K562 (cell line): ENCODE results near the gene DPRX. TPM values are rescaled to one million over a fixed set of nuclear protein-coding genes. Genes with fewer than 3 reads are reported as not detected.
A peak's percentile ranks its signal among the peaks of the same experiment; 100 is the strongest.

Source experiments
- ATAC-seq: fragments of 200-7000 bp; cut with Tn5 transposase; 3 replicates; pipeline ENCODE4 v1.9.1; 2020; ENCODE audit warnings: moderate library complexity
- BruUV-seq: library from RNA; stranded (reverse); fragments of 400-500 nt; replicated peaks from 2 replicates; lab custom pipeline; 2021; lab: Mats Ljungman, UMichigan
- CTCF ChIA-PET: fragments of 300-600 bp; formaldehyde crosslinking; extraction: SDS; loops from one replicate; lab custom pipeline; 2021; ENCODE audit warnings: low intra/inter-chr PET ratio; lab: Yijun Ruan, JAX
- POLR2A ChIA-PET: fragments of 300-600, 350-650 bp; sonication (Branson Sonifier 250); formaldehyde crosslinking; extraction: SDS; loops from one replicate; lab custom pipeline; 2021; ENCODE audit warnings: antibody characterized with exemption, inconsistent platforms; lab: Yijun Ruan, JAX
- DNase-seq, 4 experiments: peaks; one replicate each; pipeline versions ENCODE4 v3.0.0 to v3.0.0-alpha.2; 2011 to 2018; ENCODE audit warnings: low spot score in 3 of 4, mixed read lengths in 3 of 4; ENCODE audit errors: extremely low read depth in 1 of 4
- FAIRE-seq: peaks from 2 replicates; lab custom pipeline; 2011; peaks lifted over from hg19 to GRCh38; lab: Jason Lieb, UNC
- H2AFZ ChIP-seq: 2 replicates; pipeline ENCODE4 v1.6.0; 2011; ENCODE audit warnings: low read depth, low read length, control low read depth, inconsistent platforms
- H3K27ac ChIP-seq: fragments of 200-600 bp; 3 replicates; pipeline ENCODE4 v1.8.0; 2011; ENCODE audit warnings: low read depth, mild to moderate bottlenecking, control low read depth, inconsistent platforms, low read length, moderate library complexity, mixed read lengths; ENCODE audit errors: extremely low read depth
- H3K27me3 ChIP-seq, 2 experiments: fragments of 300-600 bp in 1 of 2; 2 replicates in 1 of 2; 3 replicates in 1 of 2; pipeline versions ENCODE4 v1.6.0 to v1.8.0; 2011; ENCODE audit warnings: inconsistent platforms in 2 of 2, low read length in 2 of 2, mild to moderate bottlenecking in 1 of 2, mixed read lengths in 1 of 2, moderate library complexity in 1 of 2; ENCODE audit not compliant: control insufficient read depth in 2 of 2, insufficient read depth in 2 of 2
- H3K36me3 ChIP-seq: fragments of 300-600 bp; 3 replicates; pipeline ENCODE4 v1.8.0; 2011; ENCODE audit warnings: mild to moderate bottlenecking, low read length, inconsistent platforms; ENCODE audit not compliant: control insufficient read depth, insufficient read depth
- H3K4me1 ChIP-seq, 2 experiments: fragments of 200-600 bp in 1 of 2; replicated peaks in 1 of 2; 2 replicates in 1 of 2; 3 replicates in 1 of 2; pipeline versions ENCODE4 v1.5.1 to v1.8.0; 2011; ENCODE audit warnings: inconsistent platforms in 2 of 2, low read length in 2 of 2, mild to moderate bottlenecking in 1 of 2, mixed read lengths in 1 of 2, moderate library complexity in 1 of 2; ENCODE audit not compliant: control insufficient read depth in 2 of 2, insufficient read depth in 2 of 2
- H3K4me2 ChIP-seq: 2 replicates; pipeline ENCODE4 v1.6.1; 2011; ENCODE audit warnings: low read length, control low read depth, inconsistent platforms, mixed read lengths; ENCODE audit not compliant: insufficient read depth
- H3K4me3 ChIP-seq: fragments of 200-600 bp; sonication (generic), shearing (Covaris generic); 2 replicates; pipeline ENCODE4 v1.5.1; 2016; ENCODE audit warnings: control low read depth, inconsistent platforms
- H3K79me2 ChIP-seq: fragments of 200-600 bp; 3 replicates; pipeline ENCODE4 v1.8.0; 2011; ENCODE audit warnings: low read length, inconsistent platforms; ENCODE audit not compliant: control insufficient read depth, insufficient read depth
- H3K9ac ChIP-seq, 2 experiments: 2 replicates each; pipeline versions ENCODE4 v1.6.0 to v1.6.1; 2011; ENCODE audit warnings: low read depth in 2 of 2, low read length in 2 of 2, control low read depth in 1 of 2, inconsistent platforms in 1 of 2, mild to moderate bottlenecking in 1 of 2, mixed read lengths in 1 of 2; ENCODE audit not compliant: insufficient read depth in 1 of 2
- H3K9me1 ChIP-seq: one replicate; pipeline ENCODE4 v1.6.0; 2011; ENCODE audit warnings: inconsistent platforms, mild to moderate bottlenecking, low read length, moderate library complexity; ENCODE audit not compliant: control insufficient read depth, insufficient read depth
- H3K9me3 ChIP-seq: replicated peaks from 2 replicates; pipeline ENCODE4 v1.5.1; 2011; ENCODE audit warnings: low read depth, low read length, inconsistent platforms; ENCODE audit not compliant: control insufficient read depth, insufficient read depth
- H4K20me1 ChIP-seq: replicated peaks from 2 replicates; pipeline ENCODE4 v1.6.1; 2011; ENCODE audit warnings: low read length, inconsistent platforms, mixed read lengths; ENCODE audit not compliant: control insufficient read depth, insufficient read depth
- CBX8 ChIP-seq: fragments of 200-600 bp; sonication (generic); IDR thresholded peaks from 2 replicates; pipeline ENCODE4 v1.6.1; 2012; ENCODE audit warnings: borderline replicate concordance, mixed run types, low read depth, mild to moderate bottlenecking, moderate library complexity, mixed read lengths, low read length, control low read depth, inconsistent platforms; ENCODE audit not compliant: poor library complexity, severe bottlenecking; ENCODE audit errors: extremely low read depth
- DPF2 ChIP-seq: fragments of 450-650 bp; IDR thresholded peaks from 2 replicates; pipeline ENCODE4 v1.6.1; 2016
- E2F3 ChIP-seq: fragments of 250-450 bp; sonication (Bioruptor Pico); IDR thresholded peaks from 2 replicates; pipeline ENCODE4 v1.4.0; 2020; ENCODE audit warnings: mild to moderate bottlenecking
- KDM2B ChIP-seq: fragments of 250-450 bp; sonication (Bioruptor Pico); IDR thresholded peaks from 2 replicates; pipeline ENCODE4 v1.8.0; 2021; ENCODE audit warnings: mild to moderate bottlenecking, moderate library complexity
- PML ChIP-seq: IDR thresholded peaks from 2 replicates; pipeline ENCODE4 v1.6.1; 2012; ENCODE audit warnings: low read length, inconsistent platforms
- RBM34 ChIP-seq: fragments of 200-400 bp; formaldehyde crosslinking; IDR thresholded peaks from 2 replicates; pipeline ENCODE4 v1.6.1; 2018; ENCODE audit warnings: low read length, borderline replicate concordance; ENCODE audit not compliant: insufficient read depth
- RFX7 ChIP-seq: fragments of 250-450 bp; sonication (Bioruptor Pico); IDR thresholded peaks from 2 replicates; pipeline ENCODE4 v1.5.1; 2021; ENCODE audit warnings: mild to moderate bottlenecking
- SIN3B ChIP-seq: fragments of 450-650 bp; IDR thresholded peaks from 2 replicates; pipeline ENCODE4 v1.6.1; 2017; ENCODE audit warnings: low read depth, mild to moderate bottlenecking, moderate library complexity
- SIX5 ChIP-seq, 2 experiments: IDR thresholded peaks; 2 replicates each; pipeline ENCODE4 v1.6.1; 2011; ENCODE audit warnings: low read length in 2 of 2, borderline replicate concordance in 1 of 2, low read depth in 1 of 2, mild to moderate bottlenecking in 1 of 2, moderate library complexity in 1 of 2; ENCODE audit not compliant: insufficient read depth in 1 of 2
- TCF7L2 ChIP-seq: fragments of 150-350 bp; IDR thresholded peaks from 2 replicates; pipeline ENCODE4 v1.6.1; 2016; ENCODE audit warnings: low read depth, mild to moderate bottlenecking, low read length, moderate library complexity
- XRCC3 ChIP-seq: fragments of 450-650 bp; IDR thresholded peaks from 2 replicates; pipeline ENCODE4 v1.6.1; 2017; ENCODE audit warnings: mild to moderate bottlenecking, moderate library complexity
- ZNF263 ChIP-seq: sonication (generic); formaldehyde crosslinking; IDR thresholded peaks from 2 replicates; pipeline ENCODE4 v1.8.0; 2022; ENCODE audit warnings: mild to moderate bottlenecking, missing genetic modification reagents, borderline replicate concordance
- ZNF41 ChIP-seq: fragments of 250-450 bp; sonication (Bioruptor Pico); conservative IDR thresholded peaks from 2 replicates; pipeline ENCODE4 v1.4.0; 2020; ENCODE audit warnings: mild to moderate bottlenecking
- ZNF586 ChIP-seq: fragments of 450-650 bp; formaldehyde crosslinking; conservative IDR thresholded peaks from 2 replicates; pipeline ENCODE4 v1.4.0; 2020; ENCODE audit warnings: mild to moderate bottlenecking, moderate library complexity
- ZSCAN32 ChIP-seq: fragments of 450-650 bp; formaldehyde crosslinking; IDR thresholded peaks from 2 replicates; pipeline ENCODE4 v1.4.0; 2020; ENCODE audit warnings: mild to moderate bottlenecking, moderate library complexity
- WGBS: fragments of 100-300 bp; shearing (Covaris generic); methylation state at CpG from one replicate; pipeline ENCODE4 v1.1.6; 2016; ENCODE audit warnings: low coverage, mixed read lengths; ENCODE audit not compliant: insufficient coverage; ENCODE audit errors: missing lambda C conversion rate; 5-methylcytosine and 5-hydroxymethylcytosine counted together
- in situ Hi-C: fragments of 300-500 bp; cut with MboI; formaldehyde crosslinking; loops from 4 replicates; pipeline ENCODE4 v1.15.0; 2018; ENCODE audit warnings: inconsistent platforms, mixed read lengths
- intact Hi-C: fragments of 100-400 bp; cut with micrococcal nuclease; formaldehyde crosslinking; loops from 2 replicates; pipeline ENCODE4 v1.14.2; 2022
- polyA plus RNA-seq, 8 experiments: library from polyadenylated mRNA; depleted of rRNA in 4 of 8; stranded (reverse) in 5 of 8; unstranded in 3 of 8; fragments of >200 nt; fragmentation: Nextera tagmentation in 2 of 8; fragmentation: Illumina TruSeq in 1 of 8; extraction: Ambion mirVana in 2 of 8; extraction: Trizol in 1 of 8; gene quantifications; 2 replicates each; pipeline versions ENCODE4 v1.2.1 to v1.2.3, GENCODE V29; 2011 to 2014; ENCODE audit warnings: inconsistent platforms in 1 of 8, missing spikeins in 1 of 8
- total RNA-seq, 7 experiments: library from RNA; depleted of rRNA in 6 of 7; stranded (reverse); fragments of >200 nt in 6 of 7; fragmentation: Illumina TruSeq in 2 of 7; extraction: Trizol in 2 of 7; gene quantifications; 2 replicates each; pipeline versions ENCODE4 v1.2.1 to v1.2.3, GENCODE V29; 2011 to 2021; ENCODE audit warnings: low replicate concordance in 1 of 7
- TF ChIP-seq, protein P1 (sequence below): IDR thresholded peaks from 2 replicates; pipeline ENCODE4 v1.6.1; 2011; ENCODE audit not compliant: insufficient read length; ENCODE audit errors: extremely low read depth
- TF ChIP-seq, protein P2 (sequence below): fragments of 450-650 bp; formaldehyde crosslinking; IDR thresholded peaks from 2 replicates; pipeline ENCODE4 v1.4.0; 2022; ENCODE audit warnings: missing genetic modification characterization
- TF ChIP-seq, protein P3 (sequence below): fragments of 450-650 bp; IDR thresholded peaks from 2 replicates; pipeline ENCODE4 v1.6.1; 2016; ENCODE audit warnings: mild to moderate bottlenecking

Gene DPRX
- total and polyA plus RNA-seq, 9 of the 15 experiments (the other 6 are each of a cell fraction or from before 2014, with no cell fraction given), result not detected

DNA sequence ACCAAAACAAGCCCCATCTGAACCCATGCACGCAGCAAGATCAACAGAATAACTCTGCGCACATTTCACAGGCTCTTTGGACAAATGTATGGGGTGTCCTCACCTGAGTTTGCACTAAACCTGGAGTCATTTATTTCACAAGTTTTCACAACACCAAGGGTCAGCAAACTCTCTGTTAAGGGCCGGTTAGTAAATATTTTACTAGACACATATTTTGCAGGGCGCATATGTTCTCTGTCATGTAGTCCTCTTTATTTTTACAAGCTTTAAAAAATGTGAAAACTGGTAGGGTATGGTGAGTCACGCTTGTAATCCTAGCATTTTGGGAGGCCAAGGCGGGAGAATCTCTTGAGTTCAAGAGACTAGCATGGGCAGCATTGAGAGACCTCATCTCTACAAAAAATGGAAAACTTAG lies 45.5 kb upstream of the DPRX start (continued):
- no peak for TF ChIP-seq CBX8
- no peak for TF ChIP-seq XRCC3

DNA sequence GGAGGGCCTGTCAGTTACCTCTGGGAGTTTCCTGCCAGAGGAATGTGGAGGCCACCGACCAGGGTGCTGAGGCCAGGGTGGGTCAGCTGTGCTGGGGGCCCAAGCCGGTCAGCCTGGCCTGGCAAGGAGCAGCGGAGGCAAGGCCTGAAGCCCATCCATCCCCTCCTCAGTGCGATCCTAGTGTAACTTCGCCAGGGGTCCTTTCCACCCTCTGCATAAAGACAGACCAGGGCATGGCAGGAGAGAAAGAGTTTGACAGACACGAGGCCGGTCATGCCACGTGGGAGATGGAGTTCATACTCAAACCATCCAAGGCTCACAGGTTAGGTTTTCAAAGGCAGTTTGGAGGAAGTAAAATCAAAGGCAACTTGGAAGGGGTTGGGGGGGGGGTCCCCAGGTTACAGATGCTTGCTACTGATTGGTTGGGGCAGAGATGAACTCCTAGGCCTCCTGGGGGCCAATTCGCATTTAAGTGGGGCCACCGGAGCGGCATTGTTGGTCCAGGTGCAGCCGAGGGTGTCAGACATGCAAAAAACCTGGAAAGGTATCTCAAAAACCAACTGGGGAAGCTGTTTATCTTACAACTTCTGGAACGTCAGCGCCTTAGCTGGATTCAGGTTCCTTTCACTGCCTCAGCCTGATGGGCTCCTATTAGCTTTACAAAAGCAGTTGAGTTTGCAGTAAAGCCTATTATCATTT lies 36.8 kb upstream of the DPRX start:
- no peak overlapping the region for H3K9ac ChIP-seq
- ChIA-PET POLR2A (interaction anchor here (1.2 kb wide), 1 partner anchor 21 kb away, joined by 4 read pairs; no protein-coding TSS in a partner anchor), CTCF (no interaction called here)
- in situ Hi-C loops (no loop called here), intact Hi-C loops (no loop called here)
- no peak overlapping the region for H3K4me2 ChIP-seq
- BruUV-seq, result no TSS peak
- no peak for ATAC-seq
- H3K9me1 ChIP-seq, result no peaks in the 10 kb centered on the region
- H3K4me1 ChIP-seq, result no peaks in the 10 kb centered on the region
- no peaks in the 10 kb centered on the region for H4K20me1 ChIP-seq
- H3K36me3 ChIP-seq, result no peaks in the 10 kb centered on the region
- H3K79me2 ChIP-seq, result no peaks in the 10 kb centered on the region
- no peak overlapping the region for H2AFZ ChIP-seq
- H3K4me3 ChIP-seq, result no peak overlapping the region
- FAIRE-seq, result no peak
- H3K9me3 ChIP-seq, result no peaks in the 10 kb centered on the region
- peak in 1 of 4 experiments; percentile 1 for DNase-seq
- under 1% methylated on average over 14 of the region's 14 CpGs for WGBS
- no peak overlapping the region for H3K27ac ChIP-seq
- H3K27me3 ChIP-seq, result peaks cover 0 to 36% of the 10 kb centered on the region in 2 experiments; a peak in 4 of 5 replicates
- TF ChIP-seq ZNF586 (CRISPR knock-in tag), result no peak
- TF ChIP-seq TCF7L2, result no peak
- no peak for TF ChIP-seq PML
- TF ChIP-seq RFX7 (CRISPR knock-in tag), result no peak
- TF ChIP-seq, protein P1, sequence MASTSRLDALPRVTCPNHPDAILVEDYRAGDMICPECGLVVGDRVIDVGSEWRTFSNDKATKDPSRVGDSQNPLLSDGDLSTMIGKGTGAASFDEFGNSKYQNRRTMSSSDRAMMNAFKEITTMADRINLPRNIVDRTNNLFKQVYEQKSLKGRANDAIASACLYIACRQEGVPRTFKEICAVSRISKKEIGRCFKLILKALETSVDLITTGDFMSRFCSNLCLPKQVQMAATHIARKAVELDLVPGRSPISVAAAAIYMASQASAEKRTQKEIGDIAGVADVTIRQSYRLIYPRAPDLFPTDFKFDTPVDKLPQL, result no peak
- no peak for TF ChIP-seq E2F3 (CRISPR knock-in tag)
- TF ChIP-seq DPF2, result no peak
- no peak for TF ChIP-seq KDM2B (CRISPR knock-in tag)
- TF ChIP-seq, protein P2, sequence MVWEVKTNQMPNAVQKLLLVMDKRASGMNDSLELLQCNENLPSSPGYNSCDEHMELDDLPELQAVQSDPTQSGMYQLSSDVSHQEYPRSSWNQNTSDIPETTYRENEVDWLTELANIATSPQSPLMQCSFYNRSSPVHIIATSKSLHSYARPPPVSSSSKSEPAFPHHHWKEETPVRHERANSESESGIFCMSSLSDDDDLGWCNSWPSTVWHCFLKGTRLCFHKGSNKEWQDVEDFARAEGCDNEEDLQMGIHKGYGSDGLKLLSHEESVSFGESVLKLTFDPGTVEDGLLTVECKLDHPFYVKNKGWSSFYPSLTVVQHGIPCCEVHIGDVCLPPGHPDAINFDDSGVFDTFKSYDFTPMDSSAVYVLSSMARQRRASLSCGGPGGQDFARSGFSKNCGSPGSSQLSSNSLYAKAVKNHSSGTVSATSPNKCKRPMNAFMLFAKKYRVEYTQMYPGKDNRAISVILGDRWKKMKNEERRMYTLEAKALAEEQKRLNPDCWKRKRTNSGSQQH (CRISPR knock-in tag), result no peak
- no peak for TF ChIP-seq ZNF263 (CRISPR knock-in tag)
- no peak for TF ChIP-seq SIX5 (IDR thresholded peaks at IDR 0.05; ENCODE audit: borderline replicate concordance in 1 of 2, insufficient read depth in 1 of 2, low read depth in 1 of 2, low read length in 2 of 2)
- TF ChIP-seq ZSCAN32 (CRISPR knock-in tag), result no peak
- TF ChIP-seq, protein P3, sequence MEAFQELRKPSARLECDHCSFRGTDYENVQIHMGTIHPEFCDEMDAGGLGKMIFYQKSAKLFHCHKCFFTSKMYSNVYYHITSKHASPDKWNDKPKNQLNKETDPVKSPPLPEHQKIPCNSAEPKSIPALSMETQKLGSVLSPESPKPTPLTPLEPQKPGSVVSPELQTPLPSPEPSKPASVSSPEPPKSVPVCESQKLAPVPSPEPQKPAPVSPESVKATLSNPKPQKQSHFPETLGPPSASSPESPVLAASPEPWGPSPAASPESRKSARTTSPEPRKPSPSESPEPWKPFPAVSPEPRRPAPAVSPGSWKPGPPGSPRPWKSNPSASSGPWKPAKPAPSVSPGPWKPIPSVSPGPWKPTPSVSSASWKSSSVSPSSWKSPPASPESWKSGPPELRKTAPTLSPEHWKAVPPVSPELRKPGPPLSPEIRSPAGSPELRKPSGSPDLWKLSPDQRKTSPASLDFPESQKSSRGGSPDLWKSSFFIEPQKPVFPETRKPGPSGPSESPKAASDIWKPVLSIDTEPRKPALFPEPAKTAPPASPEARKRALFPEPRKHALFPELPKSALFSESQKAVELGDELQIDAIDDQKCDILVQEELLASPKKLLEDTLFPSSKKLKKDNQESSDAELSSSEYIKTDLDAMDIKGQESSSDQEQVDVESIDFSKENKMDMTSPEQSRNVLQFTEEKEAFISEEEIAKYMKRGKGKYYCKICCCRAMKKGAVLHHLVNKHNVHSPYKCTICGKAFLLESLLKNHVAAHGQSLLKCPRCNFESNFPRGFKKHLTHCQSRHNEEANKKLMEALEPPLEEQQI, result no peak
- TF ChIP-seq SIN3B, result no peak
- no peak for TF ChIP-seq ZNF41
- no peak for TF ChIP-seq RBM34
